ENCODE measurements around the gene PFDN1. TPM values are rescaled to one million over a fixed set of nuclear protein-coding genes. Genes with fewer than 3 reads are reported as not detected.

Gene PFDN1
- polyA plus RNA-seq, 1 donor (not counting 4 experiments of a cell fraction or from before 2014, with no cell fraction given), result 79.0 TPM

DNA sequence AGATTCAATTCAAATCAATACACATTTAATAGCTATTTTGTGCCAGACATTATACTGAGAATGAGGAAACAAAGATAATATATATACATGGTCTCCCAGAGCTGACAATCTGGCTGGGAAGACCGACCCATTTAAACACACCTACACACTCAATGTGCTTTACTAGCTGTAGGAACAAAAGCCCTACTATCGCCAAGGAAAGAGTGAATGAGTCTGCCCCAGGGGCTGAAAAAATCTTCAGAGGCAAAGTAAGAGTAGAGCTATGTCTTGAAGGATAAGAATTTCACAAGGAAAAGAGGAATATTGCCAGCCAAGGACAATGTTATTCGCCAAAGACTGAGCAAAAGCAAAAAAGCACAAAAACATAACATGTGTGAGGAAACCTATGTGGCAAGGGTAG, 6.6 kb downstream of the PFDN1 start:
- H2AFZ ChIP-seq (ENCODE audit: control insufficient read depth, low read length), result no peak overlapping the region
- peaks cover 3% of the 10 kb centered on the region for H4K20me1 ChIP-seq (ENCODE audit: control insufficient read depth, extremely low read depth, insufficient read depth, low read length)
- TF ChIP-seq, protein P1, sequence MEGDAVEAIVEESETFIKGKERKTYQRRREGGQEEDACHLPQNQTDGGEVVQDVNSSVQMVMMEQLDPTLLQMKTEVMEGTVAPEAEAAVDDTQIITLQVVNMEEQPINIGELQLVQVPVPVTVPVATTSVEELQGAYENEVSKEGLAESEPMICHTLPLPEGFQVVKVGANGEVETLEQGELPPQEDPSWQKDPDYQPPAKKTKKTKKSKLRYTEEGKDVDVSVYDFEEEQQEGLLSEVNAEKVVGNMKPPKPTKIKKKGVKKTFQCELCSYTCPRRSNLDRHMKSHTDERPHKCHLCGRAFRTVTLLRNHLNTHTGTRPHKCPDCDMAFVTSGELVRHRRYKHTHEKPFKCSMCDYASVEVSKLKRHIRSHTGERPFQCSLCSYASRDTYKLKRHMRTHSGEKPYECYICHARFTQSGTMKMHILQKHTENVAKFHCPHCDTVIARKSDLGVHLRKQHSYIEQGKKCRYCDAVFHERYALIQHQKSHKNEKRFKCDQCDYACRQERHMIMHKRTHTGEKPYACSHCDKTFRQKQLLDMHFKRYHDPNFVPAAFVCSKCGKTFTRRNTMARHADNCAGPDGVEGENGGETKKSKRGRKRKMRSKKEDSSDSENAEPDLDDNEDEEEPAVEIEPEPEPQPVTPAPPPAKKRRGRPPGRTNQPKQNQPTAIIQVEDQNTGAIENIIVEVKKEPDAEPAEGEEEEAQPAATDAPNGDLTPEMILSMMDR (optimal IDR thresholded peaks at IDR 0.05 in 1 of 3, IDR thresholded peaks at IDR 0.05 in 1 of 3, conservative IDR thresholded peaks at IDR 0.05 in 1 of 3; ENCODE audit: extremely low read depth in 1 of 3, insufficient read depth in 2 of 3, low read length in 3 of 3), result no peak
- TF ChIP-seq EZH2 (IDR thresholded peaks at IDR 0.05; ENCODE audit: low read length), result no peak
- peaks cover 3% of the 10 kb centered on the region for H3K9me1 ChIP-seq (ENCODE audit: control insufficient read depth, extremely low read depth, insufficient read depth, low read length)
- FAIRE-seq (no peak), DNase-seq (ENCODE audit: low read depth, low spot score) (no peak)
- H3K9me3 ChIP-seq (ENCODE audit: control insufficient read depth, low read depth, low read length), result no peaks in the 10 kb centered on the region
- H3K9ac ChIP-seq (ENCODE audit: control insufficient read depth, extremely low read depth, insufficient read depth, low read length), result no peak overlapping the region
- H3K27me3 ChIP-seq (ENCODE audit: control insufficient read depth, extremely low read depth, insufficient read depth, low read length), result no peaks in the 10 kb centered on the region
- H3K4me2 ChIP-seq (ENCODE audit: control insufficient read depth, extremely low read depth, insufficient read depth, low read depth, low read length), result no peak overlapping the region
- H3K27ac ChIP-seq (ENCODE audit: control insufficient read depth, insufficient read depth, low read length), result no peak overlapping the region
- dilution Hi-C loops (cut with MboI; ENCODE audit: extremely low pct_ligation_motif_present, low sequenced_read_pairs), result no loop called here
- peaks cover 34% of the 10 kb centered on the region for H3K4me1 ChIP-seq (ENCODE audit: control insufficient read depth, extremely low read depth, insufficient read depth, low read length)
- no peak overlapping the region for H3K4me3 ChIP-seq (ENCODE audit: control insufficient read depth in 2 of 3, extremely low read depth in 1 of 3, insufficient read depth in 2 of 3, low read depth in 1 of 3, low read length in 3 of 3)
- peaks cover 72% of the 10 kb centered on the region for H3K79me2 ChIP-seq (ENCODE audit: control insufficient read depth, insufficient read depth, low read length)
- peaks cover 2 to 13% of the 10 kb centered on the region in 2 experiments for H3K36me3 ChIP-seq (ENCODE audit: control insufficient read depth in 2 of 2, extremely low read depth in 1 of 2, insufficient read depth in 2 of 2, low read length in 2 of 2)

GRCh38 chr5:140295414-140295813, 7.5 kb downstream of the PFDN1 start:
- FAIRE-seq (peak; percentile 71), DNase-seq (ENCODE audit: low read depth, low spot score) (peak; percentile 84)
- Histone ChIP-seq H4K20me1 (ENCODE audit: control insufficient read depth, extremely low read depth, insufficient read depth, low read length) (peaks cover 3% of the 10 kb centered on the region), H3K27ac (ENCODE audit: control insufficient read depth, insufficient read depth, low read length) (no peak overlapping the region), H3K9me3 (ENCODE audit: control insufficient read depth, low read depth, low read length) (no peaks in the 10 kb centered on the region), H3K4me3 (ENCODE audit: control insufficient read depth in 2 of 3, extremely low read depth in 1 of 3, insufficient read depth in 2 of 3, low read depth in 1 of 3, low read length in 3 of 3) (no peak overlapping the region), H3K4me1 (ENCODE audit: control insufficient read depth, extremely low read depth, insufficient read depth, low read length) (peaks cover 31% of the 10 kb centered on the region), H2AFZ (ENCODE audit: control insufficient read depth, low read length) (no peak overlapping the region), H3K27me3 (ENCODE audit: control insufficient read depth, extremely low read depth, insufficient read depth, low read length) (no peaks in the 10 kb centered on the region), H3K36me3 (ENCODE audit: control insufficient read depth in 2 of 2, extremely low read depth in 1 of 2, insufficient read depth in 2 of 2, low read length in 2 of 2) (peaks cover 2 to 13% of the 10 kb centered on the region in 2 experiments), H3K4me2 (ENCODE audit: control insufficient read depth, extremely low read depth, insufficient read depth, low read depth, low read length) (peak overlapping the region; percentile 25), H3K79me2 (ENCODE audit: control insufficient read depth, insufficient read depth, low read length) (peaks cover 71% of the 10 kb centered on the region), H3K9ac (ENCODE audit: control insufficient read depth, extremely low read depth, insufficient read depth, low read length) (no peak overlapping the region), H3K9me1 (ENCODE audit: control insufficient read depth, extremely low read depth, insufficient read depth, low read length) (peaks cover 3% of the 10 kb centered on the region)
- dilution Hi-C loops (cut with MboI; ENCODE audit: extremely low pct_ligation_motif_present, low sequenced_read_pairs), result no loop called here
- TF ChIP-seq EZH2 (IDR thresholded peaks at IDR 0.05; ENCODE audit: low read length), result no peak
- TF ChIP-seq, protein P1 (optimal IDR thresholded peaks at IDR 0.05 in 1 of 3, IDR thresholded peaks at IDR 0.05 in 1 of 3, conservative IDR thresholded peaks at IDR 0.05 in 1 of 3; ENCODE audit: extremely low read depth in 1 of 3, insufficient read depth in 2 of 3, low read length in 3 of 3), result no peak

Measured in keratinocyte (primary cell).